Prostate gland (tissue), 2 donors: ENCODE results near the gene RPTOR. TPM values are rescaled to one million over a fixed set of nuclear protein-coding genes. Genes with fewer than 3 reads are reported as not detected.

Experiments used
- DNase-seq: peaks from one replicate; pipeline ENCODE4 v3.0.0-alpha.2; 2019; ENCODE audit warnings: low spot score
- H3K27ac ChIP-seq, 2 donors: fragments of 200-600 bp; sonication (generic); 2 replicates each; pipeline ENCODE4 v1.5.1; 2017 to 2019
- H3K27me3 ChIP-seq: fragments of 200-600 bp; sonication (generic); replicated peaks from 2 replicates; pipeline ENCODE4 v1.5.1; 2019; ENCODE audit not compliant: insufficient read depth
- H3K36me3 ChIP-seq, 2 donors: fragments of 200-600 bp; sonication (generic); 1 replicate in 1 of 2; 2 replicates in 1 of 2; pipeline versions ENCODE4 v1.5.1 to v1.8.1; 2017 to 2019
- H3K4me1 ChIP-seq: fragments of 200-600 bp; sonication (generic); replicated peaks from 2 replicates; pipeline ENCODE4 v1.5.1; 2019
- H3K4me3 ChIP-seq, 2 donors: fragments of 200-600 bp; sonication (generic); 2 replicates each; pipeline ENCODE4 v1.5.1; 2017 to 2019
- H3K9me3 ChIP-seq: fragments of 200-600 bp; sonication (generic); 2 replicates; pipeline ENCODE4 v1.5.1; 2017
- CTCF ChIP-seq, 4 experiments: fragments of 200-600 bp in 2 of 4; fragments of 450-650 bp in 2 of 4; sonication (generic) in 2 of 4; IDR thresholded peaks; 1 replicate in 3 of 4; 2 replicates in 1 of 4; pipeline ENCODE4 v1.5.1; 2016 to 2019; ENCODE audit warnings: antibody characterized with exemption in 4 of 4, mild to moderate bottlenecking in 2 of 4, moderate library complexity in 2 of 4
- POLR2A ChIP-seq: fragments of 450-650 bp; IDR thresholded peaks from one replicate; pipeline ENCODE4 v1.6.1; 2016; ENCODE audit warnings: antibody characterized with exemption, mild to moderate bottlenecking
- POLR2AphosphoS5 ChIP-seq: sonication (generic); formaldehyde crosslinking; IDR thresholded peaks from one replicate; pipeline ENCODE4 v1.6.1; 2017; ENCODE audit warnings: antibody characterized with exemption
- WGBS: methylation state at CpG from one replicate; pipeline ENCODE4 v1.1.5; 2018; 5-methylcytosine and 5-hydroxymethylcytosine counted together
- intact Hi-C: fragments of 100-400 bp; cut with DNase I; formaldehyde crosslinking; loops from one replicate; pipeline ENCODE4 v1.14.2; 2022
- total RNA-seq, 2 donors: library from RNA; depleted of rRNA; stranded (reverse); fragments of >200 nt; gene quantifications; one replicate each; pipeline ENCODE4 v1.1.0, GENCODE V29; 2016

Gene RPTOR
- total RNA-seq, 2 donors from 2014 or later, result 30.3 to 62.5 TPM

DNA sequence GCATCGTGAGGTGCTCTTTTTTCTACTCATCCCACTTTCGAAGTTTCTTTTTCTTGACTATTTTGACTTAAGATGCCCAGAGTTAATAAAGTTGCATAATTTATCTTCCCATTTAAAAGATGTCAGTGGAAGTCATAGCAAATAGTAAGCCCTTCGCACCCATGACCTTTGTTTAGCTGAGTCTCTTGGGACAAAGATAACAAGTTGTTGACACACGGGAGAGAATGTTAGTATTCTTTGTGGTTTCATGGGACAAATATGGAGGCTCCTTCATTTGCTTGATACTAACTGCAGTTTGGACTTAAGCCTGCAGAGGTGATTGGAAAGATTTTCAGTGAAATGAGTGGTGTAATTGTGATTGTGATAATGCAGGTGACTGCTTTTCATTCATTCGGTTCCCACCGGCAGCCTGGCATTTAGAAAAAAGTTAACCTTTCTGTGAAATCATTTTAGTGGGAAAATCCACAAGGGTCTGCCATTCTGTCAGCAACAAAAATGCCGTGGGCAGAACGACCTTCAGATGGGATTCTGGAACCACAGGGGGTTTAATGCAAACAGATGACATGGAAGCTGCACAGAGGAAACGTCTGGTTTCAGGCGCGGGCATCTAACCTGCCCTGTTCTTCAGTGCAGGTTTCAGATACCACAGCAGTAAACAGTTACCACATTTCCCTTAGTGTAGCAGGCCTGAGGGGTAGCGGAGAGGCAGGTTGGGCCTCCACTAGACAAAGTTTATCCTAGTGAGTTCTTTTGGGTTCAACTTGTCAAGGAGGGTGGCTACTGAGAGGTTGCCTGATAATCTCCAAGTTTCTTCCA, 123.0 kb downstream of the RPTOR start:
- 89% methylated on average over 12 of the region's 12 CpGs for WGBS
- TF ChIP-seq CTCF (IDR thresholded peaks at IDR 0.05), result no peak
- TF ChIP-seq POLR2A, result no peak
- TF ChIP-seq POLR2AphosphoS5, result no peak
- Histone ChIP-seq H3K27ac (no peak overlapping the region), H3K4me1 (no peaks in the 10 kb centered on the region), H3K4me3 (no peak overlapping the region), H3K36me3 (no peaks in the 10 kb centered on the region), H3K9me3 (no peaks in the 10 kb centered on the region), H3K27me3 (no peaks in the 10 kb centered on the region)
- DNase-seq, result no peak
- intact Hi-C loops, result no loop called here

DNA sequence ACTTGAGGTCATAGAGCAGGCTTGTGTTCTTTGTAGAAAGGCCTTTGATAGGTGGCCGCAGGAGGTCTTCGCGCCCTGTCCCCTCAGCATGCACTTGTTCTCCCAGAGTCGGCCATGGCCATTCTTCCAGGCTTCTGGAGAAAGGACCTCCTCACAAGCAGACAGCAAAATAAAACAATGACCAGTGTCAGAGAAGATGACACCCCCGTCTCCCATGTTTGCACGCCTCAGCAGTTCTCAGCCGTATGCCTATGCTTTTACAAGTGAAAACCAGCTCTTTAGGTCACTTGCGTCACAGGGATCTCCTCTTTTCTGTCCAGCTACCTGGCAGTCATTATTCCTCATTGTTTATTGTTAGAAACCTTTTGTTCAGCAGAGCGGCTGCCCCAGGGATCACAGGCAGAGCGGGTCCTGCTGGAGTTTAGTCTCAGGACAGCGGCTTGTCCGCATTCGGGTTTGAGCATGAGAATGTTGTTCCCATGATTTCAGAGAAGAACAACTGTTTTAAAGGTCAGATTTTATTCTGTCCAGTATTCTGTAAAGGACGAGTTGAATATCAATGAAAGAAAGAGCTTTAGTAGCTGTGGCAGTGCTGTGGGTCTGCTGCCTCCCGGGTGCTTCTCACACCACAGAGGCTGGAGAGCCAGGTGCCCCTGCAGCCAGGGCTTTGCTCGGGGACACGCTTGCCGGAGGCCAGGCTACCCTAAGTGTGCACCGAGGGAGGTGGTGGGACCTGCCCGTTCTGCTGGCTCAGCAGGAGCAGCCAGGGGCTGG, 123.9 kb downstream of the RPTOR start:
- no peak for DNase-seq
- Histone ChIP-seq H3K36me3 (no peaks in the 10 kb centered on the region), H3K4me3 (no peak overlapping the region), H3K9me3 (no peaks in the 10 kb centered on the region), H3K4me1 (no peaks in the 10 kb centered on the region), H3K27ac (no peak overlapping the region), H3K27me3 (no peaks in the 10 kb centered on the region)
- no peak for TF ChIP-seq POLR2AphosphoS5
- TF ChIP-seq CTCF (IDR thresholded peaks at IDR 0.05), result no peak
- no peak for TF ChIP-seq POLR2A
- intact Hi-C loops, result no loop called here
- 86% methylated on average over 20 of the region's 20 CpGs for WGBS

DNA sequence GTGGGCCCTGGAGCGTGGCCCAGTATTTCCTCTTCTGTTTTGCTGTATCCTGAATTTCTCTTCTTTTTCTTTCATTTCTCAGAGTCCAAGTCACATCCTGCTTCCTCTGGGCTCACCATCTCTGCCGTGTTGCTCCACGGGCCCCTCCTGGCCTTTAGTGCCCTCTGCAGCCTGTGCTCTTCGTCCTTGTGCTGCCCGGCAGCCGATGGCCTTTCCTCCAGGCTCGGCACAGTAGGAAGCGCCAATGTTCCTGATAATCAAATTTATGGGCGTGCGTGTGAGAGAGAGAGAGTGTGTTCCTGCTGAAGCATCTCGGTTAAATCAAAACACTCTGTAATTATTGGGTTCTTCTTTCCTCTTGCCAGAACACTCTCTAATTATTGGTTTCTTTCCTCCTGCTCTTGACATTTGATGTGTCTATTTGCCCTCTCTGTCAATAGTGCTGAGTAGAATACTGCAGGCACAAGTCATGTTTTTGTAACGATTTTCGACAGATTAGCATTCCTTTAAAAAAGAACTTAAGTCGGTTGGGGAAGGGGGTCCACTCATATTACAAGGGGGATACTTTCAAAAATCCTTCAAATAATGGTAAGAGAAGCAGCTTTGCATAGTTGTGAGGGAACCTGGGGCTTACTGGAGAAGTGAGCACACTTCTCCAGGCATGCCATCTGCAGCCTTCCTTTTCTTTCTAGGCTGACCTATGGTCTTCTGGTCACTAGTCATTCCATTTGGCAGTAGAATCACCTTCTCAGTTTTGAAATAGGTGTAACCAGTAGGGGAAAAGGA, 126.6 kb downstream of the RPTOR start:
- no peak for DNase-seq
- no peak for TF ChIP-seq POLR2AphosphoS5
- no peak for TF ChIP-seq POLR2A
- Histone ChIP-seq H3K27me3 (no peaks in the 10 kb centered on the region), H3K4me3 (no peak overlapping the region), H3K27ac (no peak overlapping the region), H3K36me3 (no peaks in the 10 kb centered on the region), H3K4me1 (no peaks in the 10 kb centered on the region), H3K9me3 (no peaks in the 10 kb centered on the region)
- intact Hi-C loops, result no loop called here
- WGBS, result 49% methylated on average over 14 of the region's 14 CpGs

DNA sequence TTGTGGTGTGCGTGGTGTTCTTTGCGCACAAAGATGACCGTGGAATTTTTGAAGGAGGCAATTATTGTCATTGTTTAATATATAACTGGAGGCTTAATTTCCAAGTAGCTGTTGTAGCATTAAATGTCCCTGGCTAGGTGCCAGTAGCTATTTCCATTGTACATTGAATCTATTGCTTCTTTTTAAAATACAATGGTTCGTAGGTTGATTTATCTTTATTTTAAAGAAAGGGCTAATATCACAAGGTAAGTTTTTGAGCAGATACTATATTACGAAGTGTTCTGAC, 127.1 kb downstream of the RPTOR start:
- 81% methylated on average over 5 of the region's 5 CpGs for WGBS
- no peak for TF ChIP-seq CTCF (IDR thresholded peaks at IDR 0.05)
- TF ChIP-seq POLR2A, result no peak
- no peak for TF ChIP-seq POLR2AphosphoS5
- Histone ChIP-seq H3K4me1 (no peaks in the 10 kb centered on the region), H3K9me3 (no peaks in the 10 kb centered on the region), H3K27me3 (no peaks in the 10 kb centered on the region), H3K4me3 (no peak overlapping the region), H3K36me3 (no peaks in the 10 kb centered on the region), H3K27ac (no peak overlapping the region)
- no peak for DNase-seq
- intact Hi-C loops, result no loop called here
